HFFc6 (cell line): ENCODE data around the gene HECTD3. TPM values are rescaled to one million over a fixed set of nuclear protein-coding genes. Genes with fewer than 3 reads are reported as not detected.

Source experiments
- DNase-seq: peaks from one replicate; pipeline ENCODE4 v3.0.0-alpha.2; 2018
- H3K27ac Mint-ChIP-seq: 2 replicates; pipeline ENCODE4 v1.8.0; 2020; ENCODE audit warnings: mild to moderate bottlenecking, mixed read lengths
- H3K27me3 Mint-ChIP-seq: 2 replicates; pipeline ENCODE4 v1.8.0; 2021; ENCODE audit warnings: mild to moderate bottlenecking, moderate library complexity, mixed read lengths; ENCODE audit not compliant: insufficient read depth
- H3K36me3 Mint-ChIP-seq: 2 replicates; pipeline ENCODE4 v1.8.0; 2021; ENCODE audit warnings: low read depth, mixed read lengths
- H3K4me1 Mint-ChIP-seq: 2 replicates; pipeline ENCODE4 v1.8.0; 2020; ENCODE audit warnings: low read depth, mixed read lengths
- H3K4me3 Mint-ChIP-seq: 2 replicates; pipeline ENCODE4 v1.8.0; 2020; ENCODE audit warnings: mild to moderate bottlenecking, moderate library complexity, mixed read lengths
- H3K9me3 Mint-ChIP-seq: 2 replicates; pipeline ENCODE4 v1.8.0; 2020; ENCODE audit warnings: mild to moderate bottlenecking, mixed read lengths
- total RNA-seq, 6 experiments: library from RNA; stranded (reverse); fragmentation: NEBNext Ultra II Directional; extraction: Animal tissue kit (Norgen Biotek cat#: 25700); gene quantifications; 2 replicates in 1 of 6; 3 replicates in 5 of 6; pipeline ENCODE4 v1.2.3, GENCODE V29; 2021
- TF ChIP-seq, protein P1 (sequence below): fragments of 200-600 bp; sonication (generic); IDR thresholded peaks from 2 replicates; pipeline ENCODE4 v1.5.0; 2021; ENCODE audit warnings: antibody characterized with exemption, mild to moderate bottlenecking

HECTD3 gene
- total RNA-seq, 6 experiments from 2014 or later = 27.8 to 33.3 (median 31.5) TPM

DNA sequence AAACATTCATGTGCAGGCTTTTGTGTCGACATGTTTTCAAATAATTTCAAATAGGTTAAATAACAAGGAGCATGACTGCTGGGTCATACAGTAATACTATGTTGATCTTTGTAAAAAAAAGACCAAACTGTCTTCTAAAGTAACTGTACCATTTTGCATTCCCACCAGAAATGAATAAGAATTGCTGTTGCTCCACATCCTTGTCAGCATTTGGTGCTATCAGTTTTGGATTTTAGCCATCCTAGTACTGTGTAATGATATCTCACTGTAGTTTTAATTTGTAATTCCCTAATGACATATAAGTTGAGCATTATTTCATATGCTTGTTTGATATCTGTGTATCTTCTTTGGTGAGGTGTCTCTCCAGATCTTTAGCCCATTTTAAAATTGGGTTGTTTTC lies 12.5 kb upstream of the HECTD3 start:
- H3K36me3 Mint-ChIP-seq = no peaks in the 10 kb centered on the region
- H3K27me3 Mint-ChIP-seq = peaks cover 1% of the 10 kb centered on the region; the same call in 1 of the 2 replicates
- H3K4me3 Mint-ChIP-seq = no peak overlapping the region
- no peak overlapping the region for H3K27ac Mint-ChIP-seq
- no peak for DNase-seq
- H3K9me3 Mint-ChIP-seq = no peaks in the 10 kb centered on the region
- peaks cover 7% of the 10 kb centered on the region; the same call in 1 of the 2 replicates for H3K4me1 Mint-ChIP-seq
- TF ChIP-seq, protein P1, sequence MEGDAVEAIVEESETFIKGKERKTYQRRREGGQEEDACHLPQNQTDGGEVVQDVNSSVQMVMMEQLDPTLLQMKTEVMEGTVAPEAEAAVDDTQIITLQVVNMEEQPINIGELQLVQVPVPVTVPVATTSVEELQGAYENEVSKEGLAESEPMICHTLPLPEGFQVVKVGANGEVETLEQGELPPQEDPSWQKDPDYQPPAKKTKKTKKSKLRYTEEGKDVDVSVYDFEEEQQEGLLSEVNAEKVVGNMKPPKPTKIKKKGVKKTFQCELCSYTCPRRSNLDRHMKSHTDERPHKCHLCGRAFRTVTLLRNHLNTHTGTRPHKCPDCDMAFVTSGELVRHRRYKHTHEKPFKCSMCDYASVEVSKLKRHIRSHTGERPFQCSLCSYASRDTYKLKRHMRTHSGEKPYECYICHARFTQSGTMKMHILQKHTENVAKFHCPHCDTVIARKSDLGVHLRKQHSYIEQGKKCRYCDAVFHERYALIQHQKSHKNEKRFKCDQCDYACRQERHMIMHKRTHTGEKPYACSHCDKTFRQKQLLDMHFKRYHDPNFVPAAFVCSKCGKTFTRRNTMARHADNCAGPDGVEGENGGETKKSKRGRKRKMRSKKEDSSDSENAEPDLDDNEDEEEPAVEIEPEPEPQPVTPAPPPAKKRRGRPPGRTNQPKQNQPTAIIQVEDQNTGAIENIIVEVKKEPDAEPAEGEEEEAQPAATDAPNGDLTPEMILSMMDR = no peak

DNA sequence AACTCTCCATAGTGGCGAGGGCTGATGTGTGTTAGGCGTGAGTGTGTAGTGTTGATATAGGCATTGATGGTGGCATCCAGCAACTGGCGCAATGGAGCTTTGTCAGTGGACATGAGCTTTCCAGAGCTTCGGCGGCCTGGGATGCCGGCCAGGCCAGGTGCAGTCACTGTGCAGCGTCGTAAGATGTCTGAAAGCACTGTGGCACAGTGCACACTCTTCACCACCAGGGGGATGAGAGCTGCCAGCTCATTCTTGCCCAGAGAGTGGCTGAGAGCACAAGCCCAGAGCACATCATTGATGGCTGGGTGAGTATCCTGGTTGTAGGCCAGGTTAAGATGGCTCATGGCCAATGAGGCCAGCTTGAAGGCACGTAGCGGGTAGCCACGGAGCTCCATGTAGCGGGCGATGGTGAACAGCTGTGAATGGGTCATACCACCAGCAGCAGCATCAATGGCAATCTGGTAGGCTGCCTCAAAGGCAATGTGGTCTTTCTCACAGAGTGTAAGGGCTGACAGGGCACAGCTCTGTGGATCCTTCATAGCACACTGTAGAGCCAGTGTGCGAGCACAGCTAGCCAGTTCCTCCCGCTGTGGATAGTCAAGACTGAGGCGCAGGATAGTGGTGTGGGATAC lies 7.6 kb upstream of the HECTD3 start:
- H3K27me3 Mint-ChIP-seq = no peaks in the 10 kb centered on the region; the same call in 1 of the 2 replicates
- peaks cover 13% of the 10 kb centered on the region for H3K4me1 Mint-ChIP-seq
- H3K36me3 Mint-ChIP-seq = peaks cover 11% of the 10 kb centered on the region; the same call in 1 of the 2 replicates
- no peaks in the 10 kb centered on the region for H3K9me3 Mint-ChIP-seq
- TF ChIP-seq, protein P1 = peak; percentile 93
- H3K27ac Mint-ChIP-seq = no peak overlapping the region
- DNase-seq = peak; percentile 49
- no peak overlapping the region for H3K4me3 Mint-ChIP-seq

DNA sequence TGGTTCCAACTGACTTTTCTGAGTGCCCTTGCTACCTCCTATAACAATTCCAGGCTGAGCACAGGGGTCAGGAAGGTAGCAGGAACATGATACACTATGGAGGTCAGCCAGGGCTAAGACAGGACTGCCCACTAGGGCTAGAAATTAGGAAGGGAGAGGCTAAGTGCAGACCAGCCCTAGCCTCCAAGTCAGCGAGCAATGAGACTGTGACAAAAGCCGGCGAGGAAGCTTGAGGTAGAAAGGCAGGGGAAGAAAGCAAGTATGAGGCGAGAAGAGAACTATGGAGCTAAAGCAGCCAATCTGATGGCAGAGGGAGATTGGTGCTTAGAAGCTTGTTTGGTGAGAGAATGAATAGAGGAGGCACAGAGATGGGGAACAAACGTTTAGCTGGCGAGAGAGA lies 5.6 kb upstream of the HECTD3 start:
- TF ChIP-seq, protein P1 = no peak
- no peak overlapping the region for H3K4me3 Mint-ChIP-seq
- no peaks in the 10 kb centered on the region for H3K9me3 Mint-ChIP-seq
- H3K27me3 Mint-ChIP-seq = no peaks in the 10 kb centered on the region; the same call in 1 of the 2 replicates
- H3K4me1 Mint-ChIP-seq = peaks cover 27% of the 10 kb centered on the region
- no peak overlapping the region for H3K27ac Mint-ChIP-seq
- H3K36me3 Mint-ChIP-seq = peaks cover 11% of the 10 kb centered on the region; the same call in 1 of the 2 replicates
- DNase-seq = no peak

DNA sequence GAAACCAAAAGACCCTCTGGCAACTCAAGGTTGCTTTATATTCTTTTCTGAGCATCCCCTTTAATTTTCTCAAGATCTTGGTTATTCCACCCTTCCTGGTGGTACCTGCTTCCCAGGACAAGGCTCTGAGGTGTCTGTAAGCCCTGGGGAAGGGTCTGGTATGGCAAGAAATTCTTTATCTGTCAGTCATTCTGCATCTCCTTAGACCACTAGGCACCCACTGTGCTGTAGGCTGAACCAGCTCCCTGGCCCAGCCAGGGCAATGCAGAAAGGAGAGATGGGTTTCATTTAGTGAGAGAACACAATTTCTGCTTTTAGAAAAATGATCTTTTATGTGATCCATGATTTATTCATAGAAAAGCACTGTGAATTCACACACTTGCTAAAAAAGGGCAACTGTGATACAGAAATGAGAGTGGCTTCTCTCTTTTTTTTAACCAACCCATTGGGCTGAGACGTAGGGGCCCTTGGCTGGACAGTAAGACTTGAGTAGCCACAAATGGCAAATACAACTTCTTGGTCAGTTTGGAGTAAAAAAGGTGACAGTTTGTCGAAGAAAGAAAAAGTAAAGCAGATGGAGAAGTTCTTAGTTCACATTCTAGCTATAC lies 5.1 kb upstream of the HECTD3 start:
- Mint-ChIP-seq H3K9me3 (no peaks in the 10 kb centered on the region), H3K27me3 (no peaks in the 10 kb centered on the region; the same call in 1 of the 2 replicates), H3K4me1 (peaks cover 33% of the 10 kb centered on the region), H3K27ac (no peak overlapping the region), H3K36me3 (peaks cover 11% of the 10 kb centered on the region; the same call in 1 of the 2 replicates), H3K4me3 (no peak overlapping the region)
- TF ChIP-seq, protein P1 = no peak
- DNase-seq = no peak

DNA sequence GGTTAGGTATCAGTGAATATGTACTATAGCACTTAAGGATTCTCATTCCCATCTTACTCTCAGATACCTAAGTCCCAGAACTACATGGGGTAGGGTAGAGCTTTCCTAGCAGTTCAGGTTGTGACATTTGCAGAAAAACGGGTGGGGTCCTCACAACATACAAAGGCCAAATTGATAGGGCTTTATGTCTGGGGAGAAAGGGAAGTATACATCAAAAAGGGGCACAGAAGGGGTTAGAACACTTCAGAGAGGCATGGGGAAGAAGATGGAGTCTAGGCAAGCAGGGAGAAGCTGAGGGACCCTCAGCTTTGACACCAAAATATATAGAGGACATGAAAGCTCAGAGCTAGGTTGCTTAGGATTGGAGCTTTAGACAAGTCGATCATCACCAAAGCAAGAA lies 4.6 kb upstream of the HECTD3 start:
- peaks cover 34% of the 10 kb centered on the region for H3K4me1 Mint-ChIP-seq
- no peak for DNase-seq
- TF ChIP-seq, protein P1 = no peak
- no peaks in the 10 kb centered on the region for H3K27me3 Mint-ChIP-seq
- no peak overlapping the region for H3K27ac Mint-ChIP-seq
- no peaks in the 10 kb centered on the region for H3K9me3 Mint-ChIP-seq
- no peak overlapping the region for H3K4me3 Mint-ChIP-seq
- peaks cover 11% of the 10 kb centered on the region; the same call in 1 of the 2 replicates for H3K36me3 Mint-ChIP-seq
